Measurements from ENCODE around the gene KCNJ4.

KCNJ4 gene

GRCh38 chr22:38453066-38453672 lies 1.8 kb downstream of the KCNJ4 start:
- in situ Hi-C loops (cut with HindIII; ENCODE audit: low sequenced_read_pairs): no loop called here
- TF ChIP-seq, protein P1, sequence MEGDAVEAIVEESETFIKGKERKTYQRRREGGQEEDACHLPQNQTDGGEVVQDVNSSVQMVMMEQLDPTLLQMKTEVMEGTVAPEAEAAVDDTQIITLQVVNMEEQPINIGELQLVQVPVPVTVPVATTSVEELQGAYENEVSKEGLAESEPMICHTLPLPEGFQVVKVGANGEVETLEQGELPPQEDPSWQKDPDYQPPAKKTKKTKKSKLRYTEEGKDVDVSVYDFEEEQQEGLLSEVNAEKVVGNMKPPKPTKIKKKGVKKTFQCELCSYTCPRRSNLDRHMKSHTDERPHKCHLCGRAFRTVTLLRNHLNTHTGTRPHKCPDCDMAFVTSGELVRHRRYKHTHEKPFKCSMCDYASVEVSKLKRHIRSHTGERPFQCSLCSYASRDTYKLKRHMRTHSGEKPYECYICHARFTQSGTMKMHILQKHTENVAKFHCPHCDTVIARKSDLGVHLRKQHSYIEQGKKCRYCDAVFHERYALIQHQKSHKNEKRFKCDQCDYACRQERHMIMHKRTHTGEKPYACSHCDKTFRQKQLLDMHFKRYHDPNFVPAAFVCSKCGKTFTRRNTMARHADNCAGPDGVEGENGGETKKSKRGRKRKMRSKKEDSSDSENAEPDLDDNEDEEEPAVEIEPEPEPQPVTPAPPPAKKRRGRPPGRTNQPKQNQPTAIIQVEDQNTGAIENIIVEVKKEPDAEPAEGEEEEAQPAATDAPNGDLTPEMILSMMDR (IDR thresholded peaks at IDR 0.05; ENCODE audit: low read depth, low read length): no peak
- H3K4me3 ChIP-seq (ENCODE audit: low read depth, low read length): no peak overlapping the region
- no peak for DNase-seq (ENCODE audit: low read depth, low spot score)

- TF ChIP-seq, protein P1 (IDR thresholded peaks at IDR 0.05; ENCODE audit: low read depth, low read length): no peak
- no peak for DNase-seq (ENCODE audit: low read depth, low spot score)
- H3K4me3 ChIP-seq (ENCODE audit: low read depth, low read length): no peak overlapping the region
- in situ Hi-C loops (cut with HindIII; ENCODE audit: low sequenced_read_pairs): no loop called here
Observed at GRCh38 chr22:38452373-38453065, 2.5 kb downstream of the KCNJ4 start.

GRCh38 chr22:38451864-38452263 lies 3.1 kb downstream of the KCNJ4 start:
- in situ Hi-C loops (cut with HindIII; ENCODE audit: low sequenced_read_pairs): no loop called here
- H3K4me3 ChIP-seq (ENCODE audit: low read depth, low read length): no peak overlapping the region
- TF ChIP-seq, protein P1 (IDR thresholded peaks at IDR 0.05; ENCODE audit: low read depth, low read length): no peak
- DNase-seq (ENCODE audit: low read depth, low spot score): no peak

GRCh38 chr22:38451404-38451803 lies 3.6 kb downstream of the KCNJ4 start:
- TF ChIP-seq, protein P1 (IDR thresholded peaks at IDR 0.05; ENCODE audit: low read depth, low read length): no peak
- no peak for DNase-seq (ENCODE audit: low read depth, low spot score)
- no peak overlapping the region for H3K4me3 ChIP-seq (ENCODE audit: low read depth, low read length)
- in situ Hi-C loops (cut with HindIII; ENCODE audit: low sequenced_read_pairs): no loop called here

- DNase-seq (ENCODE audit: low read depth, low spot score): no peak
- no peak overlapping the region for H3K4me3 ChIP-seq (ENCODE audit: low read depth, low read length)
- TF ChIP-seq, protein P1 (IDR thresholded peaks at IDR 0.05; ENCODE audit: low read depth, low read length): no peak
- in situ Hi-C loops (cut with HindIII; ENCODE audit: low sequenced_read_pairs): no loop called here
Observed at GRCh38 chr22:38450234-38450797, 4.7 kb downstream of the KCNJ4 start.

- no peak for DNase-seq (ENCODE audit: low read depth, low spot score)
- TF ChIP-seq, protein P1 (IDR thresholded peaks at IDR 0.05; ENCODE audit: low read depth, low read length): no peak
- in situ Hi-C loops (cut with HindIII; ENCODE audit: low sequenced_read_pairs): no loop called here
- H3K4me3 ChIP-seq (ENCODE audit: low read depth, low read length): no peak overlapping the region
Observed at GRCh38 chr22:38449776-38450175, 5.2 kb downstream of the KCNJ4 start.
